ENCODE data around the gene JUNB.

The JUNB gene

DNA sequence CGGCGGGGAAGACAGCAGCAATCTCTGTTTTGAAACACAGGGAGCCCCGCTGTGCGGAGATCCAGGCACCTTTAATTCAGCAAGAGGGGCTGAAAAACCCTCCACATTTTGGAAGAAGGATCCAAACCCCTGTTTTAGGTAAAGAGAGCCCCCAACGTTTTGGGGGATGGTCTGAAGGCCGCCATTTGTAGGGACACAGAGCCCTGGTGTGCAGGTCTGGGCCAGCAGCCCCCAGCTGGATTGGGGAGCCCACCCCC lies 12.5 kb upstream of the JUNB start:
- Mint-ChIP-seq H3K4me1 (peaks cover 23% of the 10 kb centered on the region), H3K27me3 (no peaks in the 10 kb centered on the region), H3K36me3 (ENCODE audit: insufficient read depth) (peaks cover 19% of the 10 kb centered on the region), H3K9me3 (no peaks in the 10 kb centered on the region), H3K4me3 (peak overlapping the region; percentile 81), H3K27ac (ENCODE audit: low read depth) (peak overlapping the region; percentile 78)
- ATAC-seq (replicated peaks; ENCODE audit: extremely low read depth, poor library complexity, severe bottlenecking) (no peak), DNase-seq (ENCODE audit: low spot score in 2 of 2) (no peak)

DNA sequence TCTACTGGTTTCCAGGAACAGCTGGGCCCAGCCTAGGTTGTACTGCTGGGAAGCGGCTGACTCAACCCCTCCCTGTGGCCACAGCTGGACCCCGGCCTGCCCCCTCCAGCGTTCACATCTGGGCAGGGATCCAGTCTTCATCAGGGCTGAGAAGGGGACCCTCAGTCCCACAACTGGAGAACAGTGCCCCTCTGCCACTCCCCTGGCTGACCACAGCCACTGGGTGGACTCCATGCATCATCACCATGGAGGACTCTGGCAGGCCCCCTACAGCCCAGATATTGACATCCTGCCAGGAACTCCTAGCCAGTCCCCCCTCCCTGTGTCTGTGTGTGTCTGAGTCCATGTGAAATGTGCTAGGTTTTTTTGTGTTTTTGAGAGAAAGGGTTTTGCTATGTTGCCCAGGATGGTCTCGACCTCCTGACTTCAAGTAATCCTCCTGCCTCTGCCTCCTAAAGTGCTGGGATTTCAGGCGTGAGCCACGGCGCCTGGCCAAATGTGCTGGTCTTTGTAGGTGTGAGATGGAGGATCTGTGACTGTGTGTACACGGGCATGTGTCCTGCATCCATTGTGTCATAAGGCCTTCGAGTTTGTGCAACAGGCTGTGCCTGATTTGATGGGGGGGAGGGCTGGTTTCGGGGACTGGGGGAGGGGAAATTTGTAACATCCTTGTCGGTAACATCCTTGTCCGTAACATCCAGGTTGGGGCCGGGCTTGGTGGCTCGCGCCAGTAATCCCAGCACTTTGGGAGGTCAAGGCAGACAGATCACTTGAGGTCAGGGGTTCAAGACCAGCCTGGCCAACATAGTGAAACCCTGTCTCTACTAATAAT lies 11.9 kb upstream of the JUNB start:
- H3K27me3 Mint-ChIP-seq: no peaks in the 10 kb centered on the region
- H3K4me3 Mint-ChIP-seq: peak overlapping the region; percentile 81
- peak overlapping the region; percentile 78 for H3K27ac Mint-ChIP-seq (ENCODE audit: low read depth)
- no peak for ATAC-seq (replicated peaks; ENCODE audit: extremely low read depth, poor library complexity, severe bottlenecking)
- peaks cover 21% of the 10 kb centered on the region for H3K4me1 Mint-ChIP-seq
- no peaks in the 10 kb centered on the region for H3K9me3 Mint-ChIP-seq
- H3K36me3 Mint-ChIP-seq (ENCODE audit: insufficient read depth): peaks cover 18% of the 10 kb centered on the region
- DNase-seq (ENCODE audit: low spot score in 2 of 2): no peak

DNA sequence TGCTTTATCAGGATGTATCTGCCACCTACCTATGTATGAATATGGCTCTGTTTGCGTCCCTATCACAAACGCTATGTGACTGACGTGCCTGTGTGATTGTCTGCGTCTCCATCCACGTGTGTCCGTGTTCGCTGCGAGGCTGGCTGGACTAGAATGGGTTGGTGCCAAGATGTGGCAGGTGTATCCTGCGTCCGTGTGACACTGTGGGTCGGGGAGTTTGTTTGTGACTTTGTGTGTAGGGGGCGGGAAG lies 9.2 kb upstream of the JUNB start:
- DNase-seq (ENCODE audit: low spot score in 2 of 2): no peak
- peaks cover 12% of the 10 kb centered on the region for H3K36me3 Mint-ChIP-seq (ENCODE audit: insufficient read depth)
- H3K27ac Mint-ChIP-seq (ENCODE audit: low read depth): peak overlapping the region; percentile 77
- no peaks in the 10 kb centered on the region for H3K9me3 Mint-ChIP-seq
- H3K27me3 Mint-ChIP-seq: no peaks in the 10 kb centered on the region
- peak overlapping the region; percentile 73 for H3K4me3 Mint-ChIP-seq
- ATAC-seq (replicated peaks; ENCODE audit: extremely low read depth, poor library complexity, severe bottlenecking): peak; percentile 68
- peaks cover 21% of the 10 kb centered on the region for H3K4me1 Mint-ChIP-seq

DNA sequence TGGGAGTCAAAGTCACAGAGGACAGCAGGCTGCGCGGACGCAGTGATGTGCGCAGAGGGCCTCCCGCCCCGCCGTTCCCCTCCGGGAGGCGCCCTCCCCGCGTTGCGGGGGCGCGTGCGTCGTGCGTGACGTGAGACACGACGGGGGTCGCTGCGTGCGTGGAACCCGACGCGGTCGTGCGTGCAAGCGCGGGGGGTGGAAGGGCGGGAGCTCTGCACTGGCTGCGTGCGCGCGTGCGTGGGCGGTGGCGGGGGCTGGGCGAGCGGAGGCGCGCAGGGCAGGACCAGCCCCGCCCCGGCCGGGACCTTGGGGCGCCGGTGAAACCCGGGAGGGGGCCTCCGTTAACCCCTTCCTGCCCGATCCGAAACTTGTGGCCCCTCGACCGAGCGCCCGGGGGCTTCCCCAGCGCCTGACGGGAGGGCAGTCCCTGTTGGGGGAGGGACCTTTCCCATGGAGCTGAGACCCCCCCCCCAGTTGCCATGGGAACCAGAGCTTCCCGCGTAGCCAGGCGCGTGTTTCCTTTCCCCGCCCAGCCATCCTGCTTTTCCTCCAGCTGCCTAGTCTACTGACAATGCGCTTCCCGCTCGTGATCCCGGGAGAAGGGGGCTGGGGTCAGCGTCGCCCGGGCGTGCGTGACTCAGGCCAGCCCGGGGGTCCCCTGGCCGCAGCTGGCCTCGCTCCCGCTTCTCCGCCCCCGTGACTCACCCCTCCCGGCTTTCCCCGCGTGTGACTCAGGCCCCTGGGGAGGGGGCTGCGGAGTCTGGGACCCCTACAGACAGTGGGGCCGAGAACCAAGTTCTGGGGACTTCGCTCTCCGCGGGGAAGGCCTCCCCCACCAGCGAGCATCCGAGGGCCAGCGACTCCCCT lies 8.6 kb upstream of the JUNB start:
- Mint-ChIP-seq H3K36me3 (ENCODE audit: insufficient read depth) (peaks cover 9% of the 10 kb centered on the region), H3K9me3 (no peaks in the 10 kb centered on the region), H3K27me3 (no peaks in the 10 kb centered on the region), H3K27ac (ENCODE audit: low read depth) (peak overlapping the region; percentile 77), H3K4me3 (peak overlapping the region; percentile 73), H3K4me1 (peaks cover 21% of the 10 kb centered on the region)
- DNase-seq (ENCODE audit: low spot score in 2 of 2): peak; percentile 84 to 94
- peak; percentile 45 for ATAC-seq (replicated peaks; ENCODE audit: extremely low read depth, poor library complexity, severe bottlenecking)

DNA sequence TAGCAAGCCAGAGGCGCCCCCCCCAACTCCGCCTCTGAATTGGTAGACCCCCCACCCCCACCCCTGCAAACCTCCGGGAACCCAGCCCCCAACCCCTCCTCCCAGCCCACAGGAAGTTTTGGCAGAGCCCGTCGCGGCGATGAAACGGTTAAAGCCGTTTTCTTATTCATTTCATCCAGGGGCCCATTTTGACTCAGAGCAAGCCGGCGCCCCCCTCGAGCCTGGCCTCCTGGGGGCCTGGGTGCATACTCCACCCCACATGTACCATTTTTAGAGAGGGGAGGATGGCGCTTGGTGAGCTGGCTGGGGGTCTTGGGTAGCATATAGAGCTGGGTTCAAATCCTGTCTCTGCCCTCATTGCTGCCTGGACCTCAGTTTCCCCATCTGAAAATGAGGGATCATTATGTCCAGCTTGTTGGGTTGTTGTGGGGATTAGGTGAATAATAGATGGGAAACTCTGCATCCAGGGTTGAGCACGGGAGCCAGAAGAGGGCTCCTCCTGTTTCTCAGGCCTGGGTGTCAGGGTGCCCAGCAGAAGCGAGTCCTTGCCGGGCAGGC lies 7.9 kb upstream of the JUNB start:
- H3K27me3 Mint-ChIP-seq: no peaks in the 10 kb centered on the region
- H3K4me3 Mint-ChIP-seq: peak overlapping the region; percentile 31
- H3K9me3 Mint-ChIP-seq: no peaks in the 10 kb centered on the region
- H3K27ac Mint-ChIP-seq (ENCODE audit: low read depth): no peak overlapping the region
- DNase-seq (ENCODE audit: low spot score in 2 of 2) (no peak), ATAC-seq (replicated peaks; ENCODE audit: extremely low read depth, poor library complexity, severe bottlenecking) (no peak)
- peaks cover 18% of the 10 kb centered on the region for H3K4me1 Mint-ChIP-seq
- peaks cover 9% of the 10 kb centered on the region for H3K36me3 Mint-ChIP-seq (ENCODE audit: insufficient read depth)

DNA sequence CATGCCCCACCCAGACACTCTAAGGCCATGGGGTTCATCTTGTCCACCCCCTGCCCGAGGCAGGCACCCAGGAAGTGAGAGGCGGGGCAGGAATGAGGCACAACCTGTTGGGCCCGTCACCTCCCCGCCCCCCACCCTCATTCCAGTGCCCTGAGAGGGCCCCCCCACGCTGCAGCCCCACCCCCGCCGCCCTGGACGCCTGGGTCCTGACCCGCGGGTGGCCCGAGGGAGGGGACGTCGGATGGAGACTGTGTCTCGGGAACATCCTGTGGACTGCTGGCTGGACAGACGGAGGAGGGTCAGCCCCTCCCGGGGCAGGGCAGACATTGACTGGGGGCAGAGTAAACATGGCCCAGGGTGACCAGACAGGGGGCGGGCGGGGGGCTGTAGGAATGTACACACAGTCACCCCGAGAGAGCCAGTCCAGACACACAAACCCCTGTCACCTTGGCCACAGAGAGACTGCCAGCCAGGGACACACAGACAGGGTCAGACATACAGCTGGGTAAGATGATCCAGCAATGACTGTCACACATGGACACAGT lies 7.4 kb upstream of the JUNB start:
- peaks cover 15% of the 10 kb centered on the region for H3K4me1 Mint-ChIP-seq

DNA sequence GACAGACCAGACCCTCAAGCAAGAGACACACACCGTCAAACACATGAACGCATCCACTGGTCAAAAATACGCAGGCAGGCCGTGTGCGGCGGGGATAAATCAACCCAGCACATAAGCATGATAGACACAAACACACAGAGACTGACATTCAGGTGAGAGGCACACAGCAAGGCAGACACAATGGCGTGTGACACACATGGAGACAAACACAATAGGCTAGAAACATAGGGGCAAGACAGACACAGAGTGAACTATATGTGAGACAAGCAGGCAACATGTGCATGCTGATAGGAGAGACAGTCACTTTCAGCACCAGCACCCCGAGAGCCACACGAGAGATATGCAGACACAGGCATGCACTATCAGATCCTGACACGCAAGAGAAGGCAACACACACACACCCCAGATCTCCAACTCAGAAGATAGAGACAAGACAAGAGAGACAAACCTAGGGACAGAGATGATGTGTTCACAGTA lies 6.9 kb upstream of the JUNB start:
- Mint-ChIP-seq H3K27ac (ENCODE audit: low read depth) (no peak overlapping the region), H3K4me3 (no peak overlapping the region), H3K4me1 (peaks cover 15% of the 10 kb centered on the region), H3K27me3 (no peaks in the 10 kb centered on the region), H3K36me3 (ENCODE audit: insufficient read depth) (peaks cover 14% of the 10 kb centered on the region), H3K9me3 (no peaks in the 10 kb centered on the region)
- DNase-seq (ENCODE audit: low spot score in 2 of 2) (no peak), ATAC-seq (replicated peaks; ENCODE audit: extremely low read depth, poor library complexity, severe bottlenecking) (peak; percentile 10)

More for the DNA sequence above, 7.4 kb upstream of the JUNB start:
- no peak for DNase-seq (ENCODE audit: low spot score in 2 of 2)
- Mint-ChIP-seq H3K27me3 (no peaks in the 10 kb centered on the region), H3K9me3 (no peaks in the 10 kb centered on the region), H3K36me3 (ENCODE audit: insufficient read depth) (peaks cover 9% of the 10 kb centered on the region), H3K4me3 (peak overlapping the region; percentile 31), H3K27ac (ENCODE audit: low read depth) (no peak overlapping the region)
- no peak for ATAC-seq (replicated peaks; ENCODE audit: extremely low read depth, poor library complexity, severe bottlenecking)

DNA sequence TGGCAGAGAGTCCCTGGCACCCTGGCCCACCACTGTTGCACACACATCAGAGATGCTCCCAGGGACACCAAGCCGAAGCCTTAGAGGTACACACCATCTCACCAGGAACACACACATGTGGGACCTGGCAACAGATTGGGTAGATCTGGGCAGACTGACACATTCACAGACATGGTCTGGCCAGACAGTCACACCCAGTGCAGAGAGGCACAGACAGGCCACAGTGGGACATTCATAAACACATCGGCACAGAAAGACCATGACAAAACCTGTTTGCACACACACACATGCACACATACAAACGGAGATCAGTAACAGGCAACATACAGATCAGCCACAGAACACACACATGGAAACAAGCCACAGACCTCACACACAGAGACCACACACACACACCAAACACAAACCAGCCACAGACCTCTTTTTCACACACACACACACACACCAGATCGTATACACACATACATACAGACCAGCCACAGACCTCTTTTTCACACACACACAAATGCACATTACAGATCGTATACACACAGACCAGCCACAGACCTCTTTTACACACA lies 6.3 kb upstream of the JUNB start:
- Mint-ChIP-seq H3K4me1 (peaks cover 15% of the 10 kb centered on the region), H3K27ac (ENCODE audit: low read depth) (no peak overlapping the region), H3K9me3 (no peaks in the 10 kb centered on the region), H3K36me3 (ENCODE audit: insufficient read depth) (peaks cover 14% of the 10 kb centered on the region), H3K27me3 (no peaks in the 10 kb centered on the region), H3K4me3 (no peak overlapping the region)
- ATAC-seq (replicated peaks; ENCODE audit: extremely low read depth, poor library complexity, severe bottlenecking) (peak; percentile 20), DNase-seq (ENCODE audit: low spot score in 2 of 2) (peak in 1 of 2 donors; percentile 71)

DNA sequence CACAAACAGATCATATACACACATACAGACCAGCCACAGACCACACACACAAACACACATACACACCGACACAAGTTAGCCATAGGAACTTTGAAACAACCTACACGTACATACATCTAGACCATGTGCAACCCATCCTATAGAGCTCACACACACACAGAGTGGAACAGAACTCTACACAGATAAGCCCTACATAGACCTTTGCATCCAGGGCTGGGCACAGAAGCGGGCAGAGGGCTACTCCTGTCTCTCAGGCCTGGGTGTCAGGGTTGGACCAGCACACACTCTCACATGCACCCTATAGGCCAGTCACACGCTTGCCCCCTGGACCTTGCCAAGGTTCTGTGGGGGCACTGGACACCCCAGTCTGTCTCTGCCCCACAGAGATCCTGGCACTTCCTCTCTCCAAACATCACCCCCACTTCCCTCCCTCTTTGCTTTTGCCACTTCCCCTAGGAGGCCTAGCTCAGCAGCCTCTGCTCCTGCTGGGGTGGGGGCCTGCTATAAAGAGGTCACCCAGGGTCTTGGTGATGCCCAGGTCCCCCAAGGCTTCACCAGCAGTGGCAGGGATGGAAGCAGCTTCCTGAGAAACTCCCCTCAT lies 5.8 kb upstream of the JUNB start:
- Mint-ChIP-seq H3K4me3 (no peak overlapping the region), H3K27me3 (no peaks in the 10 kb centered on the region), H3K4me1 (peaks cover 19% of the 10 kb centered on the region), H3K36me3 (ENCODE audit: insufficient read depth) (peaks cover 18% of the 10 kb centered on the region), H3K9me3 (no peaks in the 10 kb centered on the region), H3K27ac (ENCODE audit: low read depth) (no peak overlapping the region)
- no peak for ATAC-seq (replicated peaks; ENCODE audit: extremely low read depth, poor library complexity, severe bottlenecking)
- no peak for DNase-seq (ENCODE audit: low spot score in 2 of 2)

DNA sequence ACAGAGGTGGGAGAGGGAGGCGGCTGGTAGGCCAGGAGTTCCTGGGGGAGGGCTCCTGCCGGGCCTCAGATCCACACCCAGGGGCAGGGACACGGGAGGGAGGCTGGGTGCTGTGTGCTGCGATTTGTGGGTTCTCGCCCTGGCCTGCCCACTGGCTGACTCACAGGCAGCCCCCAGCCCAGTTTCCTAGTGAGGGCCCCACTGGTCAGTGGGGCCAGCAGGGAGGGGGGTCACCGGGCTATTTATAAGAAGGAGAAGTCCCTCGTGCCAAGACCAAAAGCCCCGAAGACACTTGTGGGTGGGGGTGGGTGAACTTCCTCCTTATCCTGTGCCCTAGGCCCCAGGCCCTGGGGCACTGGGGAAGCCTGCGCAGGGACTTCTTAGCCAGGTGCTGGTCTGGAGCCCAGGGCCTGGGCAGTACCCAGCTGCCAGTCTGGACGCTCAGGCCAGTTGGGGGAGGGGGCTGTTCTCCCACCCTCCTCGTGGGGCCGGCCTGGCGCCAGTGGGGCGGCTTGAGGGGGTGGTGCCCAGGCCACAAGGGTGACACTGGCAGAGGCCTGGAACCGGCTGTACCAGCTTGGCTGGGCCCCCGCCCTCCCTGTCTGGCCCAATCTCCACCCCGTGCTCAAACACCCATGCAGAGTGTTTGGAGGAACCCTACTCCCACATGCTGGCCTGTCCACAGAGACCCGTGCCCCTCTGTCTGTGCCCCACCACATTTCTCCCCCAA lies 5.0 kb upstream of the JUNB start:
- ATAC-seq (replicated peaks; ENCODE audit: extremely low read depth, poor library complexity, severe bottlenecking) (no peak), DNase-seq (ENCODE audit: low spot score in 2 of 2) (no peak)
- Mint-ChIP-seq H3K27me3 (no peaks in the 10 kb centered on the region), H3K4me3 (no peak overlapping the region), H3K27ac (ENCODE audit: low read depth) (no peak overlapping the region), H3K9me3 (no peaks in the 10 kb centered on the region), H3K4me1 (peaks cover 27% of the 10 kb centered on the region), H3K36me3 (ENCODE audit: insufficient read depth) (peaks cover 24% of the 10 kb centered on the region)

DNA sequence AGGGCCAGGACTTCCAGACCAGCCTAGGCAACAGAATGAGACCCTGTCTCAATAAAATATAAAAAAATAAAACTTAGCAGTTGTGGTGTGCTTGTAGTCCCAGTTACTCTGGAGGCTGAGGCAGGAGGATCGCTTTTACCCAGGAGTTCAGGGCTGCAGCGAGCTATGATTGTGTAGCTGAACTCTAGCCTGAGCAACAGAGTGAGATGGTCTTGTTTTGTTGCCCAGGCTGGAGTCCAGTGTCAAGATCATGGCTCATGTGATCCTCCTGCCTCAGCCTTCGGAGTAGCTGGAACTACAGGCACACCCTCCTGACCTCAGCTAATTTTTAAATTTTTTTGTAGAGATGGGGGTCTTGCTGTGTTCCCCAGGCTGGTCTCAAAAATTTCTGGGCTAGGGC lies 4.3 kb upstream of the JUNB start:
- no peak overlapping the region for H3K27ac Mint-ChIP-seq (ENCODE audit: low read depth)
- H3K27me3 Mint-ChIP-seq: no peaks in the 10 kb centered on the region
- ATAC-seq (replicated peaks; ENCODE audit: extremely low read depth, poor library complexity, severe bottlenecking) (no peak), DNase-seq (ENCODE audit: low spot score in 2 of 2) (no peak)
- no peaks in the 10 kb centered on the region for H3K9me3 Mint-ChIP-seq
- H3K4me1 Mint-ChIP-seq: peaks cover 24% of the 10 kb centered on the region
- peaks cover 27% of the 10 kb centered on the region for H3K36me3 Mint-ChIP-seq (ENCODE audit: insufficient read depth)
- no peak overlapping the region for H3K4me3 Mint-ChIP-seq

DNA sequence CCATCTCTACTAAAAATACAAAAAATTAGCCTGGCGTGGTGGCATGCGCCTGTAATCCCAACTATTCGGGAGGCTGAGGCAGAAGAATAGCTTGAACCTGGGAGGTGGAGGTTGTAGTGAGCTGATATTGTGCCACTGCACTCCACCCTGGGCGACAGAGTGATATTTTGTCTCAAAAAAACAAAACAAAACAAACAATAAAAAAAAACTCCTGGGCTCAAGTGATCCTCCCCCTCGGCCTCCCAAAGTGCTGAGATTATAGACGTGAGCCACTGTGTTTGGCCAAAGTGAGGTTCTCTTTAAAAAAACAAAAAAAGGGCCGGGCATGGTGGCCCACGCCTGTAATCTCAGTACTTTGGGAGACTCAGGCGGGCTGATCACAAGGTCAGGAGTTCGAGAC lies 3.8 kb upstream of the JUNB start:
- H3K9me3 Mint-ChIP-seq: no peaks in the 10 kb centered on the region
- peaks cover 28% of the 10 kb centered on the region for H3K36me3 Mint-ChIP-seq (ENCODE audit: insufficient read depth)
- peaks cover 20% of the 10 kb centered on the region for H3K4me1 Mint-ChIP-seq
- H3K27me3 Mint-ChIP-seq: no peaks in the 10 kb centered on the region
- H3K4me3 Mint-ChIP-seq: no peak overlapping the region
- ATAC-seq (replicated peaks; ENCODE audit: extremely low read depth, poor library complexity, severe bottlenecking) (no peak), DNase-seq (ENCODE audit: low spot score in 2 of 2) (no peak)
- no peak overlapping the region for H3K27ac Mint-ChIP-seq (ENCODE audit: low read depth)

Measured in central memory CD8-positive, alpha-beta T cell (primary cell).